ENCODE results near the gene TPGS1.

DNA sequence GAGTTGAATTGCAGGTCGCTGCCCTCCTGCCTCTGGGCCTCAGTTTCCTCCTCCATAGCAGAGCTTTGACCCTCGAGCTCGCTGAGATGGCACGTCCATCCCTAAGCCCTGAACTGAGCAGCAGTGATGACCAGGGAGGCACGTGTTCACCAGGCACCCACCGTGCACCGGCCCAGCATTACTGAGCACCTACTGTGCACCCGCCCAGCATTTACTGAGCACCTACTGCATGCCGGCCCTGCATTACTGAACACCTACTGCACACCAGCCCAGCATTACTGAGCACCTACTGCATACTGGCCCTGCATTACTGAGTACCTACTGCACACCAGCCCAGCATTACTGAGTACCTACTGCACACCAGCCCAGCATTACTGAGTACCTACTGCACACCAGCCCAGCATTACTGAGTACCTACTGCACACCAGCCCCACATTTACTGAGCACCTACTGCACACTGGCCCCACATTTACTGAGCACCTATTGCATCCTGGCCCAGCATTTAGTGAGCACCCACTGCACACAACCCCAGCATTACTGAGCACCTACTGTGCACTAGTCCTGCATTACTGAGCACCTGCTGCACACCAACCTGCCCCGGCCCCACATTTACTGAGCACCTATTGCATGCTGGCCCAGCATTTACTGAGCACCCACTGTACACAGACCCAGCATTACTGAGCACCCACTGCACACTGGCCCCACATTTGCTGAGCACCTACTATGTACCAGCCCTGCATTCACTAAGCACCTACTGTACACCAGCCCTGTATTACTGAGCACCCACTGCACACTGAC lies 6.3 kb downstream of the TPGS1 start:
- TF ChIP-seq, protein P1, sequence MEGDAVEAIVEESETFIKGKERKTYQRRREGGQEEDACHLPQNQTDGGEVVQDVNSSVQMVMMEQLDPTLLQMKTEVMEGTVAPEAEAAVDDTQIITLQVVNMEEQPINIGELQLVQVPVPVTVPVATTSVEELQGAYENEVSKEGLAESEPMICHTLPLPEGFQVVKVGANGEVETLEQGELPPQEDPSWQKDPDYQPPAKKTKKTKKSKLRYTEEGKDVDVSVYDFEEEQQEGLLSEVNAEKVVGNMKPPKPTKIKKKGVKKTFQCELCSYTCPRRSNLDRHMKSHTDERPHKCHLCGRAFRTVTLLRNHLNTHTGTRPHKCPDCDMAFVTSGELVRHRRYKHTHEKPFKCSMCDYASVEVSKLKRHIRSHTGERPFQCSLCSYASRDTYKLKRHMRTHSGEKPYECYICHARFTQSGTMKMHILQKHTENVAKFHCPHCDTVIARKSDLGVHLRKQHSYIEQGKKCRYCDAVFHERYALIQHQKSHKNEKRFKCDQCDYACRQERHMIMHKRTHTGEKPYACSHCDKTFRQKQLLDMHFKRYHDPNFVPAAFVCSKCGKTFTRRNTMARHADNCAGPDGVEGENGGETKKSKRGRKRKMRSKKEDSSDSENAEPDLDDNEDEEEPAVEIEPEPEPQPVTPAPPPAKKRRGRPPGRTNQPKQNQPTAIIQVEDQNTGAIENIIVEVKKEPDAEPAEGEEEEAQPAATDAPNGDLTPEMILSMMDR (IDR thresholded peaks at IDR 0.05) = no peak
- no peak for TF ChIP-seq EZH2 (IDR thresholded peaks at IDR 0.05; ENCODE audit: borderline replicate concordance, insufficient read depth, low read depth, low read length, poor library complexity, severe bottlenecking)
